HG03571 (cell line): ENCODE data around the gene FRMPD4.

ENCODE experiments used
- ATAC-seq: cut with Tn5 transposase; IDR thresholded peaks from one replicate; pipeline ENCODE4 v1.9.1; 2021; ENCODE audit not compliant: unreplicated experiment

FRMPD4 gene

DNA sequence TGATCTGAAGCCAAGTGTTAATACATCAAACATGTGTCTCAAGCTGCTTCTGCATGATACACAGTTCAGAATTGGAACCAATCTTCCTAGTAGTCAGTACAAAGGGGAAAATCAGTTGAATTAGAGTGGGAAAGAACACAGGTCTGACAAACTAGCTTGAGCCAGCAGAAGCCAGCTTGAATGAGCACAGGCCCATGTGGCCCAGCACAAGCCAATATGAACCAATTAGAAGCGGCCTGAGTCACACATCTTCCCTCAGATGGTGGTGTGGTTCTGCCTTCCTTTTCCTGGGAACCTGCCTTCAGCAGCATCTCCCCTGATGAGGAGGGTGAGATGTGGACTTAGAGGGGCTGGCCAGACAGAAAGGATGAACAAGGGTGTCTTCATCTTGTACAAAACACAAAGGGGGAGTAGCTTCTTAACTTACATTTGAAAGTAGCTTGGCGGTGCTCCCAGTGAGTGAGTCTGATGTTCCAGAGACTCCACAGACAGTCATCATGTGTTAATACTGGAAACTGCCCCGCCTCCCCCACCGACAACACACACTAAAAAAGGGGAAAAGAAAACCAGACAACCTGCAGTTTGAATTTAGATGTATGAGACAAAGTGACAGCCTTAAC lies 72.0 kb downstream of the FRMPD4 start:
- ATAC-seq = no peak

DNA sequence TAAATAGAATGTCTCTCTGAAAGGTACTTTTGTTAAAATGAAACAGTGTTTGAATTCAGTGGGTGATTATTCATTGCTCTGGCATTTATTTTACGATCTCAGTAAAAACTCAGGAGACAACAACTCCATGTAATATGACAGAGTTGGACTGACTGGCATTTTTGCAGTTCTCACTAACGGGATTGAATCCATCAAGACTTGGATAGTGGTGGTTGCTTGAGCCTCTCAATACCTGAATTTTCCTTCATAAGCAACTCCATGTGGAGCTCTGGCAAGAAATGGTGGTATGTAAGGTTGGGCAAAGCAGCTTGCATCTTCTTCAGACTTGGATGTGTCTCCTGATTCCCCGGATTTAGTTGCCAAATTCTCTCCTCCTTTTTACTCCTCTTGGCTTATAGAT lies 72.7 kb downstream of the FRMPD4 start:
- no peak for ATAC-seq

DNA sequence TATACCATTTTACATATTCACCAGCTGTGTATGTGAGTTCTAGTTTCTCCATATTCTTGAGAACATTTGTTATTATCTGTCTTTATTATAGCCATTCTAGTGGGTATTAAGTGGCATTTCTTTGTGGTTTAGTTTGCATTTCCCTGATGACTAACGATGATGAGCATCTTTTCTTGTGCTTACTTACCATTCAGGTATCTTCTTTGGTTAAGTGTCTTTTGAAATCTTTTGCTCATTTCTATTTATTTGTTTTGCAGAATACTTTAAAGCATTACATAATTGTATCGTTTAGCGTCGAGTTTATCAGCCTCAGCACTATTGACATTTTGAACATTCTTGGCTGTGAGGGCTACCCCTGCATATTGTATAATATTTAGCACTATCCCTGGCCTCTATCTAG lies 85.4 kb downstream of the FRMPD4 start:
- no peak for ATAC-seq

DNA sequence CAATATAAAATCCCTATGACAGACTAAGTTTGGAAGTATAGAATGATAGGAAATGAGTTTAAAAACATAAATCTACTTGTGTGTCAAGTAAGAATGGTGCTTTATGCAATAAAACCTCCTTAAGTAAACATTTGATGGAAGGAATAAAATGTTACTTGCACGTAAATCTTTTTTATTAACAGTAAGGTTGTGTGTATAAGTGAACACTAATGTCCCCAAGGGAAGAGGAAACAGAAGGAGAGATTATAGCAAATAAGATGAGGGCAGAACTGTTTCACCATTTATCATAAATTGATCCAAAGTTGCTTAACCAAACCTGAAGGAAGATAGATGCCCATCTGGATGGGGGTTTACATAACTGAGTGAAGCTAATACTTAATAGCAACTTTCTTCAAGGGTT lies 86.8 kb downstream of the FRMPD4 start:
- no peak for ATAC-seq

DNA sequence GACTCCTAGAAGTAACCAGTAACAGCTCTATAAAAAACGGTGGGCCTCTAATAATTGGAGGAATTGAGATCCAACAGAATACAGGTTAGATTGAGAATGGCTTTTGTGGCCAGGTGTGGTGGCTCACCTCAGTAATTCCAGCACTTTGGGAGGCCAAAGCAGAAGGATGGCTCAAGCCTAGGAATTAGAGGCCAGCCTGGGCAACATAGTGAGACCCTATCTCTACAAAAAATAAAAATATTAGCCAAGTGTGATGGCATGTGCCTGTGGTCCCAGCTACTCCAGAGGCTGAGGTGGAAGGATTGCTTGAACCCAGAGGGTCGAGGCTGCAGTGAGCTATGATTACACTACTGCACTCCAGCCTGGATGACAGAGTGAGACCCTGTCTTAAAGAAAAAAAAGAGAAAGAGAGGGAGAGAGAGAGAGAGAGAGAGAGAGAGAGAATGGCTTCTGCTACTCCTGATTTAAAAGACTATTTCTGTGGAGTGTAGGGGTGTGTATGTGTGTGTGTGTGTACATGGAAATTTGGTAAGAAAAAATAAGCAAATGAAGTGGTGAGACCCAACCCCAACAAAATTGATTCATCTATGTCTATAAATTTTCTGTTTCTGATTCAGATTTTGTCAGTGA lies 89.3 kb downstream of the FRMPD4 start:
- no peak for ATAC-seq

DNA sequence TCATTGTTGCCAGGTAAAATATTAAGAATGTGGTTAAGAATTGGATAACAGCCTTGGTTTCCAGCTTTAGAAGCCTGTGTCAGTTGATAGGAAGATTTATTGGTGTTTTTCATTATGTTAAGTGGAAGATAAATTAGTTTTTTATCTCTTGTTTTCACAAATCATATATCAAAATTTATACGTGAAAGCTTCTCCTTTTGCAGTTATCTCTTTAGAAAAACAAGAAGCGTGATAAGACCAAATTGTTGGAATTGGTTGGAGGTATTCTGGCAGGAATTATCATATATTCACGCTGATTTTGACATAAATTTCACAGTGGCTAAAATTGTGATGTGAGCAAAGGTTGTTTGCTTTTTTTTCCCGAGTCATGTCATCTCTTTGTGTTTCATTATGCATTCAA lies 90.6 kb downstream of the FRMPD4 start:
- no peak for ATAC-seq

DNA sequence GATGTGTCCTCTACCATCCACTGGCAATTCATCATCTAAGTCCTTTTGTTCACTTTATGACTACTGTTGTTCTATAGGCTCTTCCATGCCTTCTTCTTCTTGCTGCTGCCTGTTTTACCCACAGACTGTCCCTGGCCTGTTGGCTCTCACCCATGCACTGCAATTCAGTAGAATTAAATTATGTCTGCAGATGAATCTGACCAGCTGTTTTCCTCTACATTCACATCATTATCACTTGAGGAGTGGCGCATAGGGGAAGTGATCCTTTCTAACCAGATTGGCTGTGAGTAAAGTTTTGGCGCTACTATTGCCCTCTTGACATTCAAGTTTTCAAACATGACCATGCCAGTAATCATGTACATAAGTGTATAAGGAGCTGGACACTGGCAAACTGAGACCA lies 91.7 kb downstream of the FRMPD4 start:
- ATAC-seq = no peak

DNA sequence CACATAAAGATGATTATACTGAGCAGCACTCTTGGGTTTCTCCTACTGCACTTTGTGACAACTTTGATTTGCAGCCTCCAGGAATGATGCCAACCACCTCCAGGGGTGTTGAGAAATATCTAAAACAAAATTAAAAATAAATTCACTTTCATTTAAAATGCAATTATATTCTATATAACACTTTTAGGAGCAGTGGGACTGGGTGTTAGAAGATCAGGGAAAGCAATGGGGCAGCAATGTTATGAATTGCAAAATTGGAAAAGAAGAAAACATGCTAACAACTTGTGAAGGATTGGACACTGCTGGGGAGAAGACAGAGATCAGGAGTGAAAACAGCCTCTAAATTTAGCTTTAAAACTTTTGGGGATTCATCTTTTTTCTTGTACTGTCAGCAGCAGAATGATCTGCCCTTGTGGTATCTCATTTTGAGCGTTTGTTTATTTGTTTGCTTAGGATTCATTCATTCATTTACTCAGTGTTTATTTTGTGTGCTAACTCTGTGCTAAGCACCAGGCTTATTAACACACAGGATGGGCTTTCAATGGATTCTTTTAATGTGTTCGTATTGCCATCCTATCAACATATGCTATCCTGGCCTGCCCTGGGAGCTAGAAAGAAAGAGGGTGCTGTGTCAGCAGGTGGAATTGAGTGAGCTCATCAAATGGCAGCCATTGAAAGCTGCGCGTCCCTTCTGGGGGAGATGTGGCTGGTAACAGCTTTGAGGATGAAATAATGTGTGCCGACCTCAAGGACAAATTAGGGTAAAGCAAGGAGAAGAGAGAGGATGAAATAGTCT lies 96.5 kb downstream of the FRMPD4 start:
- ATAC-seq = no peak

DNA sequence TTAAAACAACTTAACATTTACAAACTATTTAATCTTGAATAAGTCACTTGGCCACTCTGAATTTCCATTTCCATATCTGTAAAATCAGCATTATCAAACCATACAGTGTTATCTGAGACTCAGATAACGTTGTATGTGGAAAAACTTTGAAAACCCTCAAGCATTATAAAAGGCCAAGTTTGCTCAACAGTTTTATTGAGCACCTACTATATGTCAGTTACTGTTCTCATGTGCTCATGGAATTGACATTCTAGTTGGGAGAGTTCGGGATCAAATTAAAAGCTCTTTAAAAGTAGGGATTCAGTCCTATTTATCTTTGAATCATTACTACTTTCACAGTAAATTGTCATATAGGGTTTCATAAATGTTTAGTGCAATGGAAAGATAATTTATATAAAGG lies 97.9 kb downstream of the FRMPD4 start:
- no peak for ATAC-seq

DNA sequence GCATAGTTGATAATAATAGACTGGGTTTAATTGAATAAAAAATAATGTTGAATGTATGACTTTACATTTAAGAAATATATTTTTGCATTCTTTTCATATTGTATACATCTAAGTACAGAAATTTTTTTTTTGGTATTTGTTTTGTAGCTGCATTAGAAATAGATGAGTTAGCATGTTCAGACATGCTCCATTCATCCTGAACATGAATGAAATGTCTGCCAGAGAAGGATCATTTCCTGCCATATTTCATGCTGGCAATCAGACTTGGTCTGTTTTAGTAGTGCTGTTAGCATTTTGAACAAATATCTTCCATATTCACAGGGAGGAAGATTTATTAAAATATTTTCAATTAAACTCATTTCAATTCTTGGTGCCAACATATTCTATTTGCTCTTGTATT lies 98.9 kb downstream of the FRMPD4 start:
- ATAC-seq = no peak

DNA sequence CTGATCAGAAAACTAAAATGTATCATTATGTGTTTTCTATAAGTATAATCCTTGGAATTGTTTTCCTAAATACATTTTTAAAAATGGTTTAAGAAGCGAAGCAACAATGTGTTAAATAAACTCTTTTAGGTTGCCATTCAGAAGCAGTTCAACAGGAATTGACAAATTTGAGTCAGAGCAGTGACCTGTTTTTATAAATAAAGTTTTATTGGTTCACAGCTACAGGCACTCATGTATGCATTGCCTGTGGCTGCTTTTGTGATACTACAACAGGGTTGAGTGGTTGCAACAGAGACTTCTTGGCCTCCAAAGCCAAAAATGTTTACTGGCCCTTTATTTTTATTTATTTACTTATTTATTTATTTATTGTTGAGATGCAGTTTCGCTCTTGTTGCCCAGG lies 99.5 kb downstream of the FRMPD4 start:
- ATAC-seq = no peak

DNA sequence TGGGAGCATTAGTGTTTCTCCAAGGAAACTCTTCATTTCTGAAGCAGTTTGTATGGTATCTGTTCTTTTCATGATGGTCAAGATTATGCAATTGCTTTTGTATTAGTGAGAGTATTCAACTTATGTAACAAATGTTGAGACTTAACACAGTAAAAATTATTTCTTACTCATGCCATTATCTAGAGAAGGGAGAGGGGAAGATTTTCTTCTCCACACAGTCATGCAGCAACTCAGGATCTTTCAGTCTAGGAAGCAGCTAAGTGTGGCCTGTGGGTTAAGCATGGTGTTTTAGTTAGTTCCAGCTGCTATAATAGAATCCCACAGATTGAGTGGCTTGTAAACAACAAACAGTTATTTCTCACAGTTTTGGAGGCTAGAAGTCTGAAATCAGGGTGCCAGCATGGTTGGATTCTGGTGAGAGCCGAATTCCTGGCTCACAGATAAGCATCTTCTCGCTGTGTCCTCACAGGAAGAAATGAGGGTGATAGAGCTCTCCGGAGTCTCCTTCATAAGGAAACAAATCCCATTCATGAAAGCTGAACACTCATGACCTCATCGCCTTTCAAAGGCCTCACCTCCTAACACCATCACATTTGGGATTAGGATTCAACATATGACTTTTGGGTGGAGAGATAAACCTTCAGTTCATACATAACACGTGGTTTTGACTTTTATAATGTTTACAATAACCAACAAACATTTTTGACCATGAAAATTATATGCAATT lies 101.2 kb downstream of the FRMPD4 start:
- no peak for ATAC-seq

DNA sequence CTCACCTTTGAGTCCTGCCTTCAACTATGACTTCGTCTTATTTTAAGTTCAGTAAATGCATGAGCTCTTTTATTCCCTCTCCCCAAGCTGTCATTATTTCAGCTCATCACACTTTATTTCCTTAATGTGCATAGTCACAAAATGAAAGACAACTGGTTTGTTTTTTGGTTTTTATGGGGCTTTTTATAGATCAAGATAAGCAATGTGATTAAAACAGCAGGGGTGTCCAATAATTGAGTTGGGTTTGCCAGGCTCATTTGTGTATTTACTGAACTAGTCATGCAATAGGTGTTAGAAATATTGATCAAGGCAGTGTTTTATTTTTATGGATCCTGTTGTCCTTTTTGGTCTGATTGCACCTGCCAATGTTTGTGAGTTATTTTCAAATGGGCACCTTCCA lies 102.2 kb downstream of the FRMPD4 start:
- ATAC-seq = no peak

DNA sequence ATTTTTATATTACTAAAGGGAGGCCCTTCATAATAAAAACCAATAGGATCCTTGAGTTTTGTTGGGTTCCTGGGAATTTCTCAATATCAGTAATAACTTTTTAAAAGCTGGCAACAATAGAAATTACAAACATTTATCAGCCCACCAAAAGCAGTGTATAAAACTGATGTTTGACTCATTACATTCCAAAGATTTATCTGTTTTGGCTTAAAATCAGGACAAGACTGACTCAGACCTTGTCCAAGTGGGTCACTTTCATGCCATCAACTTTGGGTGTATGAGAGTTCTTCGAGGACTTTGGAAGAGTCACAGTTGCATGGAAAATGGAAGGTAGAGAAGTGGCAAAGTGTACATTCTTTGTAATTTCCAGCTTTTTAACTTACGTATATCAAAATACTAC lies 102.8 kb downstream of the FRMPD4 start:
- ATAC-seq = no peak

DNA sequence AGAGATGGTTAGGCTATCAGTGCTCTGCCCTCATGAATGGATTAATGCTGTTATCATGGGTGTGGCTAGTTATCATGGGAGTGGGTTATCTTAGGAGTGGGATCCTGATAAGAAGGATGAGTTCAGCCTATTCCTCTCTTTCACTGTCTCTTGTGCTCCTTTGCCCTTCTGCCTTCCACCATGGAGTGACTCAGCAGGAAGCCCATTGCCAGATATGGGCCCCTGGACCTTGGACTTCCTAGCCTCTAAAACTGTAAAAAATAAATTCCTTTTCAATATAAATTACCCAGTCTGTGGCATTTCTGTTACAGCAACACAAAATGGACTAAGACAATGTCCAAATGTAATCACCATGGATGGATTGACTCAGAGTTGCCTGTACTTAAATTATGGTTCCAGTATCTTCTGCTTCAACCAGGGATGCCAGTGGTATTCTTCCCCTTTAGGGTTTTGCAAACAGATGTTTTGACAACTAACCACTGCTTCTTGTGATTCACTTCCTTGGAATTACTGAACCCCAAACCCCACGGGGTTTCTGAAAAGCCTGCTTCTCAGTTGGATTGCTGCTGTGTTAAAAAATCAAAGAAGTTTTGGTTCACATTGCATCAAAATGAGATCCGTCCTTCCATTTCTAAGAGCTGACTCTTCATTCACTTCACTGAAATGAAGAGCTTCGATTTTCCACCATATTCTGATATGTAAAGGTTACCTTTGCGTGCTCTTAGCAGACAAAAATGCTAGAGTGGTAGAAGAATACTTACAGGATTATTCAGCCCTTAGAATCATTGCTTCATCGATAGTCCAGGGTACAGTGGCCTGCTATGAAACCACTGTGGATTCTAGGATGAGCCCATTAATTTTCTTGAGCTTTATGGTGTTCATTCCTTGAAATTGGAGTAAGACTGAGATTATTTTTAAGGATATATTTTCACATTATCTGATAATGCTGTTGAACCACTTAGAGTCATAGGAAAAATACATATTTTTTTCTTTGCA lies 107.7 kb downstream of the FRMPD4 start:
- ATAC-seq = no peak

DNA sequence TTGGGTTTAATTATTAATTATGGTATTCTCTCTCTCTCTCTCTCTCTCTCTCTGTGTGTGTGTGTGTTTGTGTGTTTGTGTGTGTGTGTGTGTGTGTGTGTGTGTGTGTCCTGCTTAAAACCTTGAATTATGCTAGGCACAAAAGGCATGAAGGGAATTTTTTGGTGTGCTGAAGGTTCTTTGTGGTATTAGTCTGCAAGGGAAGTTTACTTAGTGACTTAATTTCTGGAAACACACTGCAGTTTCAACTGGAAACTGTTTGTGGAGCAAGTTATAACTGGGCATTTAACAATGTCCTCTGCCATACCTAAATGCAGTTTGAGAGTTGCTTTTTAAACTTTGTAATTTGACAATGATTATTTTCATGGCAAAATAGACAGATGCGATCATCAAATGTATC lies 111.7 kb downstream of the FRMPD4 start:
- ATAC-seq = no peak

DNA sequence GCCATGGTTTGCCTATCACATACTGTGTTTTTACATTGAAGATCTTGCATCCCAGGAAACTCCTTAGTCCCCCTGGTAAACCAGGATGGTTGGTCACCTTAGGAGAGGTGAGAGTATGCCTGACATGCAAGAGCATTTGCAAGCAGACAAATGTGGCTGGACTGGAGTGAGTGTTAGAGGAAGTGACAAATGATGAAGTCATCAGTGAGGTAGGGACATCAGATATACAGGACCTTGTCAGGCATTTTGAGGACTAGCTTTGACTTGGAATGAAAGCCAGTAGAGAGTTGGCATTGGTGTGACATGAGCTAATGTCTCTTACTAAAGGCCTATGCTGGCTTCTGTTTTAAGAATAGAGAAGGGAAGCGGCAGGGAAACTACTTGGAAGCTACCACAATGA lies 124.9 kb downstream of the FRMPD4 start:
- no peak for ATAC-seq

DNA sequence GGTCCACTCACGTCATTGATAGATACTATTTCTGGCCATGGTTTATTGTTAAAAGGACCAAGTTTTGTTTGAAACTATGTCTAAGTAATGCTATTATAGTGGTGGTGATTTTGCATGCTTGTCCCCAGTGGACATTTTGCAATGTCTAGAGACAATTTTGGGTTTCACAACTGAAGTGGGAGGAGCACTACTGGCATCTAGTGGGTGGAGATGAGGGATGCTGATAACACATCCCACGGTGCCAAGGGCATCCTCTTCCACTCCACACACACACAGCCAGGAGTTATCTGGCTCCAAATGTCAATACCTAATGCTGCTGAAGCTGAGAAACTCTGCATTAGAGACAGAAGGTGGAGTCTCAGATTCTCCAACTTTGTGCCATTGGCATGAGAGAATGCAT lies 131.2 kb downstream of the FRMPD4 start:
- ATAC-seq = no peak

DNA sequence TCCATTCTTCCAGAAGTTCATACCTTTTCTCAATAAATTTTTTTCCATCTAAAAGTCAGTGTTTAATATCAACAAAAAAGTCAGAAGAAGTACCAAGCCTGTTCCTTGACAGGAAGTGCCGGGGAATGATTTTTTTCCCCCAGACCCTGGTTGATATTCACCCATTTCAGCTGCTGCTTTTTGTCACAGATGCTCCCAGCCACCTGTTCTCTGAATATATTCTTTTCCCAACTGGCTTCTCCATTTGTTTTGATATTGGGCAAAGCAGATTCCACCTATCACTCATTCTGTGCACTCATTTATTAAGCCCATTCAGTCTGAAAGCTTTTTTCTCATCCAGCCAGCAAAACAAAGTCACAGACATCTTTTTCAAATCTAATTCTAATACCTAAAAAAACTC lies 139.9 kb downstream of the FRMPD4 start:
- ATAC-seq = no peak

DNA sequence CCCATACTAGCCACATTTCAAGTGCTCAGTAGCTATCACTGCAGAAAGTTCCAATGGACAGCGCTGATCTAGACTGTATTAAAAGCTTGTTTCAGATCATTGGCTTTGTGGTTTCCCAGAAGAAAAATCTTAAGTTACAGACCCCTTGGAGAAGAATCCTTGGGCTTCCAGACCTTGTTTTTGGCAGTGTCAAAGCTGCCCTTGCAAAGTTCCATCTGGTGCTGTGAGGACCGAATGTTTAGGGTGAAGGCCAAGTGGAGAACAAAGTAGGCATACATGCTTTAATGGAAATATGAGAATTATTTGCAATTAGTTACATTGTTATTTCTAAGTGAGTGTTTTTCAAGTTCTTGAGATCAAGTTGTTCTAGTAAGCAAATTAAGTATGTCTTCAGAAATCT lies 144.7 kb downstream of the FRMPD4 start:
- no peak for ATAC-seq
